H1 (cell line): ENCODE results near the gene ASXL3. TPM values are rescaled to one million over a fixed set of nuclear protein-coding genes. Genes with fewer than 3 reads are reported as not detected.

Source experiments
- CTCF ChIA-PET: fragments of 300-600 bp; sonication (Branson Sonifier 250); formaldehyde crosslinking; loops from one replicate; lab custom pipeline; 2021; ENCODE audit not compliant: partially characterized antibody; lab: Charles Lee
- POLR2A ChIA-PET: fragments of 300-600 bp; sonication (Branson Sonifier 250); formaldehyde crosslinking; loops from one replicate; lab custom pipeline; 2021; ENCODE audit warnings: inconsistent platforms; ENCODE audit not compliant: partially characterized antibody; lab: Charles Lee
- DNase-seq, 2 experiments: peaks; one replicate each; pipeline versions ENCODE4 v3.0.0 to v3.0.0-alpha.2; 2010 to 2022; ENCODE audit warnings: low spot score in 2 of 2, low read depth in 1 of 2, mixed read lengths in 1 of 2
- FAIRE-seq: peaks from 2 replicates; lab custom pipeline; 2011; peaks lifted over from hg19 to GRCh38; lab: Jason Lieb, UNC
- H2AFZ ChIP-seq: 2 replicates; pipeline ENCODE4 v1.8.1; 2012; ENCODE audit warnings: low read length, inconsistent platforms
- H2AK5ac ChIP-seq: 2 replicates; pipeline ENCODE4 v1.6.1; 2013; ENCODE audit warnings: low read depth, low read length
- H2BK120ac ChIP-seq: replicated peaks from 2 replicates; pipeline ENCODE3; 2013; ENCODE audit warnings: low read depth, low read length, inconsistent platforms
- H2BK12ac ChIP-seq: 2 replicates; pipeline ENCODE4 v1.6.1; 2013; ENCODE audit warnings: low read depth, low read length
- H2BK15ac ChIP-seq: 2 replicates; pipeline ENCODE4 v1.6.1; 2013; ENCODE audit warnings: low read length
- H2BK20ac ChIP-seq: 2 replicates; pipeline ENCODE4 v1.6.1; 2013; ENCODE audit warnings: low read length
- H2BK5ac ChIP-seq: 2 replicates; pipeline ENCODE4 v1.6.1; 2013; ENCODE audit warnings: low read depth, low read length
- H3K14ac ChIP-seq: 2 replicates; pipeline ENCODE4 v1.6.1; 2013; ENCODE audit warnings: inconsistent platforms; ENCODE audit not compliant: insufficient read length
- H3K18ac ChIP-seq: 2 replicates; pipeline ENCODE4 v1.6.1; 2013; ENCODE audit warnings: low read length; ENCODE audit errors: extremely low read depth
- H3K23ac ChIP-seq: 2 replicates; pipeline ENCODE4 v1.6.1; 2013; ENCODE audit warnings: inconsistent platforms; ENCODE audit not compliant: insufficient read length
- H3K23me2 ChIP-seq: 2 replicates; pipeline ENCODE4 v1.6.1; 2013; ENCODE audit warnings: low read depth, low read length
- H3K27ac ChIP-seq: 2 replicates; pipeline ENCODE4 v1.6.1; 2011; ENCODE audit warnings: low read depth, low read length, inconsistent platforms
- H3K27me3 ChIP-seq, 4 experiments: replicated peaks in 1 of 4; 1 replicate in 1 of 4; 2 replicates in 3 of 4; pipeline versions ENCODE4 v1.6.1 to v1.8.1; 2011 to 2013; ENCODE audit warnings: low read length in 3 of 4, mild to moderate bottlenecking in 3 of 4, inconsistent platforms in 2 of 4, mixed read lengths in 2 of 4, moderate library complexity in 1 of 4; ENCODE audit not compliant: control insufficient read depth in 3 of 4, insufficient read depth in 3 of 4; ENCODE audit errors: extremely low read depth in 1 of 4
- H3K36me3 ChIP-seq, 4 experiments: 2 replicates each; pipeline versions ENCODE4 v1.6.1 to v1.8.1; 2011 to 2013; ENCODE audit warnings: mild to moderate bottlenecking in 4 of 4, low read length in 3 of 4, moderate library complexity in 2 of 4, control low read depth in 1 of 4, inconsistent platforms in 1 of 4; ENCODE audit not compliant: insufficient read depth in 4 of 4, control insufficient read depth in 2 of 4
- H3K4ac ChIP-seq: replicated peaks from 2 replicates; pipeline ENCODE3; 2013; ENCODE audit warnings: low read length, low read depth, mixed read lengths, inconsistent platforms; ENCODE audit not compliant: insufficient read length
- H3K4me1 ChIP-seq, 4 experiments: replicated peaks in 1 of 4; 1 replicate in 1 of 4; 2 replicates in 3 of 4; pipeline versions ENCODE4 v1.6.1 to v1.8.1; 2011 to 2013; ENCODE audit warnings: low read length in 3 of 4, inconsistent platforms in 2 of 4, mixed read lengths in 1 of 4; ENCODE audit not compliant: insufficient read depth in 4 of 4, control insufficient read depth in 3 of 4
- H3K4me2 ChIP-seq, 2 experiments: 2 replicates each; pipeline versions ENCODE4 v1.6.1 to v1.8.1; 2011 to 2013; ENCODE audit warnings: low read depth in 2 of 2, low read length in 2 of 2, control low read depth in 1 of 2, inconsistent platforms in 1 of 2, mild to moderate bottlenecking in 1 of 2; ENCODE audit not compliant: insufficient read depth in 1 of 2
- H3K4me3 ChIP-seq, 4 experiments: fragments of 200-600, 300-600 bp in 1 of 4; sonication (generic), shearing (Covaris generic), sonication (Bioruptor Twin) in 1 of 4; 2 replicates each; pipeline versions ENCODE4 v1.5.1 to v1.8.1; 2011 to 2016; ENCODE audit warnings: low read length in 4 of 4, low read depth in 3 of 4, control low read depth in 2 of 4, inconsistent platforms in 2 of 4, mild to moderate bottlenecking in 2 of 4, mixed read lengths in 1 of 4, moderate library complexity in 1 of 4; ENCODE audit not compliant: insufficient read depth in 2 of 4; ENCODE audit errors: extremely low read depth in 1 of 4
- H3K56ac ChIP-seq: replicated peaks from 2 replicates; pipeline ENCODE3; 2013; ENCODE audit warnings: low read depth, mild to moderate bottlenecking, mixed read lengths, low read length, inconsistent platforms; ENCODE audit not compliant: insufficient read length
- H3K79me1 ChIP-seq: 2 replicates; pipeline ENCODE4 v1.6.1; 2013; ENCODE audit warnings: low read depth, low read length, control low read depth
- H3K79me2 ChIP-seq, 2 experiments: 2 replicates each; pipeline versions ENCODE4 v1.6.1 to v1.8.1; 2012 to 2013; ENCODE audit warnings: low read length in 2 of 2, mild to moderate bottlenecking in 2 of 2, inconsistent platforms in 1 of 2; ENCODE audit not compliant: insufficient read depth in 2 of 2, control insufficient read depth in 1 of 2
- H3K9ac ChIP-seq, 4 experiments: replicated peaks in 1 of 4; 1 replicate in 1 of 4; 2 replicates in 3 of 4; pipeline versions ENCODE4 v1.6.1 to v1.8.1; 2011 to 2013; ENCODE audit warnings: low read depth in 3 of 4, low read length in 3 of 4, control low read depth in 2 of 4, mild to moderate bottlenecking in 2 of 4, moderate library complexity in 2 of 4, inconsistent platforms in 1 of 4; ENCODE audit errors: extremely low read depth in 1 of 4
- H3K9me3 ChIP-seq, 2 experiments: 2 replicates each; pipeline versions ENCODE4 v1.6.1 to v1.8.1; 2012 to 2013; ENCODE audit warnings: mild to moderate bottlenecking in 2 of 2, moderate library complexity in 2 of 2, control low read depth in 1 of 2, inconsistent platforms in 1 of 2, low read depth in 1 of 2, low read length in 1 of 2, mixed read lengths in 1 of 2; ENCODE audit not compliant: insufficient read depth in 2 of 2
- H4K20me1 ChIP-seq, 2 experiments: replicated peaks in 1 of 2; 2 replicates each; pipeline versions ENCODE3 to v1.8.1; 2011 to 2013; ENCODE audit warnings: inconsistent platforms in 2 of 2, low read length in 2 of 2, mild to moderate bottlenecking in 1 of 2; ENCODE audit not compliant: insufficient read depth in 2 of 2, control insufficient read depth in 1 of 2
- H4K5ac ChIP-seq: 2 replicates; pipeline ENCODE4 v1.6.1; 2013; ENCODE audit warnings: low read length, low read depth, mixed read lengths, inconsistent platforms; ENCODE audit not compliant: insufficient read length
- H4K8ac ChIP-seq: 2 replicates; pipeline ENCODE4 v1.8.0; 2013; ENCODE audit warnings: mild to moderate bottlenecking, moderate library complexity, low read length, inconsistent platforms; ENCODE audit not compliant: insufficient read depth; ENCODE audit errors: extremely low read depth
- H4K91ac ChIP-seq: replicated peaks from 2 replicates; pipeline ENCODE3; 2013; ENCODE audit warnings: low read length, mixed read lengths, inconsistent platforms; ENCODE audit not compliant: insufficient read length
- CBX5 ChIP-seq: fragments of 300-800, 300-1000 bp; sonication (generic); IDR thresholded peaks from 2 replicates; pipeline ENCODE4 v1.7.1; 2016; ENCODE audit warnings: antibody characterized with exemption, low read length, low read depth
- EP300 ChIP-seq, 2 experiments: IDR thresholded peaks; 1 replicate in 1 of 2; 2 replicates in 1 of 2; pipeline ENCODE4 v1.6.1; 2011 to 2012; ENCODE audit warnings: low read depth in 2 of 2, low read length in 2 of 2, mild to moderate bottlenecking in 2 of 2, borderline replicate concordance in 1 of 2, inconsistent platforms in 1 of 2, moderate library complexity in 1 of 2
- FOSL1 ChIP-seq: IDR thresholded peaks from 2 replicates; pipeline ENCODE4 v1.6.1; 2011; ENCODE audit warnings: mild to moderate bottlenecking, low read depth, low read length, moderate library complexity; ENCODE audit not compliant: insufficient read depth
- WGBS, 2 experiments: shearing (Covaris generic) in 1 of 2; methylation state at CpG; one replicate each; pipeline versions ENCODE4 v1.1.6 to v1.1.7; 2013 to 2015; ENCODE audit warnings: low lambda C conversion rate in 2 of 2, mixed read lengths in 2 of 2, inconsistent platforms in 1 of 2, low coverage in 1 of 2, missing lambda C conversion rate in 1 of 2; ENCODE audit not compliant: insufficient replicate concordance in 2 of 2, insufficient coverage in 1 of 2, insufficient read length in 1 of 2; ENCODE audit errors: extremely low coverage in 1 of 2, missing lambda C conversion rate in 1 of 2; 5-methylcytosine and 5-hydroxymethylcytosine counted together
- polyA plus RNA-seq, 7 experiments: library from polyadenylated mRNA; depleted of rRNA in 3 of 7; stranded (reverse) in 5 of 7; unstranded in 2 of 7; fragments of >200 nt in 5 of 7; fragments of 200-250 nt in 2 of 7; gene quantifications; 1 replicate in 5 of 7; 2 replicates in 1 of 7; 4 replicates in 1 of 7; pipeline versions ENCODE4 v1.2.1 to v1.2.3, GENCODE V29; 2011 to 2013; ENCODE audit warnings: missing spikeins in 2 of 7, mixed read lengths in 2 of 7
- total RNA-seq: library from RNA; stranded (reverse); fragmentation: NEBNext Ultra II Directional; extraction: Animal tissue kit (Norgen Biotek cat#: 25700); gene quantifications from 2 replicates; pipeline ENCODE4 v1.2.1, GENCODE V29; 2021

The ASXL3 gene
- total and polyA plus RNA-seq, 2 of the 8 experiments (the other 6 are each of a cell fraction or from before 2014, with no cell fraction given), result 0.08 to 1.3 TPM

GRCh38 chr18:33612632-33613031 lies 34.6 kb downstream of the ASXL3 start:
- WGBS, 2 experiments, result 94% methylated on average over 3 of the region's 3 CpGs; no CpG with 5 or more reads in 1 of the 2 experiments
- no peak overlapping the region for H4K91ac ChIP-seq
- no peaks in the 10 kb centered on the region for H3K9me3 ChIP-seq
- H3K23me2 ChIP-seq, result no peaks in the 10 kb centered on the region
- H3K18ac ChIP-seq, result no peak overlapping the region
- no peaks in the 10 kb centered on the region for H3K79me1 ChIP-seq
- H3K14ac ChIP-seq, result no peak overlapping the region
- ChIA-PET POLR2A (no interaction called here), CTCF (no interaction called here)
- H2BK20ac ChIP-seq, result no peak overlapping the region
- H4K5ac ChIP-seq, result no peak overlapping the region
- no peak overlapping the region for H3K56ac ChIP-seq
- no peak overlapping the region for H3K23ac ChIP-seq
- no peak overlapping the region for H2BK120ac ChIP-seq
- no peaks in the 10 kb centered on the region for H3K4me1 ChIP-seq
- no peak overlapping the region for H3K27ac ChIP-seq
- H3K4ac ChIP-seq, result no peak overlapping the region
- no peak overlapping the region for H2AFZ ChIP-seq
- no peaks in the 10 kb centered on the region for H3K36me3 ChIP-seq
- no peak overlapping the region for H3K9ac ChIP-seq
- H2AK5ac ChIP-seq, result no peak overlapping the region
- H4K8ac ChIP-seq, result no peak overlapping the region
- H3K4me3 ChIP-seq, result no peak overlapping the region
- DNase-seq, result no peak
- H3K79me2 ChIP-seq, result no peaks in the 10 kb centered on the region
- no peaks in the 10 kb centered on the region for H4K20me1 ChIP-seq
- H2BK12ac ChIP-seq, result no peak overlapping the region
- H2BK5ac ChIP-seq, result no peak overlapping the region
- no peaks in the 10 kb centered on the region for H3K27me3 ChIP-seq
- no peak overlapping the region for H2BK15ac ChIP-seq
- no peak overlapping the region for H3K4me2 ChIP-seq
- FAIRE-seq, result no peak
- TF ChIP-seq CBX5 (no peak), EP300 (IDR thresholded peaks at IDR 0.05; ENCODE audit: borderline replicate concordance in 1 of 2, low read depth in 2 of 2, low read length in 2 of 2) (no peak), FOSL1 (no peak)
